HG03457 (cell line): ENCODE results near the gene ZNF580.
A peak's percentile ranks its signal among the peaks of the same experiment; 100 is the strongest.

Experiments used
- ATAC-seq: cut with Tn5 transposase; IDR thresholded peaks from one replicate; pipeline ENCODE4 v1.9.1; 2021; ENCODE audit warnings: moderate number of reproducible peaks; ENCODE audit not compliant: unreplicated experiment

The ZNF580 gene

GRCh38 chr19:55658846-55659459 is 18.2 kb downstream of the ZNF580 start:
- no peak for ATAC-seq

GRCh38 chr19:55659822-55660221 is 19.0 kb downstream of the ZNF580 start:
- no peak for ATAC-seq

- ATAC-seq = no peak
These were observed 19.6 kb downstream of the ZNF580 start for GRCh38 chr19:55660404-55660803.

- ATAC-seq = no peak
These were observed 20.2 kb downstream of the ZNF580 start for GRCh38 chr19:55660991-55661390.

GRCh38 chr19:55661826-55662225 is 21.0 kb downstream of the ZNF580 start:
- no peak for ATAC-seq

GRCh38 chr19:55663846-55664536 is 23.2 kb downstream of the ZNF580 start:
- ATAC-seq = no peak

GRCh38 chr19:55666343-55667005 is 25.7 kb downstream of the ZNF580 start:
- no peak for ATAC-seq

- no peak for ATAC-seq
These were observed 26.2 kb downstream of the ZNF580 start for GRCh38 chr19:55667006-55667381.

- ATAC-seq = no peak
These were observed 26.7 kb downstream of the ZNF580 start for GRCh38 chr19:55667511-55667910.

- ATAC-seq = no peak
These were observed 27.2 kb downstream of the ZNF580 start for GRCh38 chr19:55667958-55668357.

GRCh38 chr19:55668603-55669348 is 28.0 kb downstream of the ZNF580 start:
- ATAC-seq = no peak

GRCh38 chr19:55669418-55670279 is 28.8 kb downstream of the ZNF580 start:
- ATAC-seq = no peak

GRCh38 chr19:55670280-55671053 is 29.7 kb downstream of the ZNF580 start:
- ATAC-seq = no peak

- no peak for ATAC-seq
These were observed 30.2 kb downstream of the ZNF580 start for GRCh38 chr19:55671054-55671378.

- no peak for ATAC-seq
These were observed 31.6 kb downstream of the ZNF580 start for GRCh38 chr19:55672418-55672817.

- no peak for ATAC-seq
These were observed 32.7 kb downstream of the ZNF580 start for GRCh38 chr19:55673465-55673864.

GRCh38 chr19:55673889-55674288 is 33.1 kb downstream of the ZNF580 start:
- no peak for ATAC-seq

GRCh38 chr19:55674459-55674840 is 33.6 kb downstream of the ZNF580 start:
- no peak for ATAC-seq

- peak; percentile 40 for ATAC-seq
These were observed 34.2 kb downstream of the ZNF580 start, which contains the start of gene EPN1 for GRCh38 chr19:55674841-55675660. Gene EPN1 (plus strand): TSS chr19:55675226. CDS start chr19:55678628, 3,402 bp downstream.
